Loucy (cell line): ENCODE results near the gene CYP19A1.

Source experiments
- EZH2phosphoT487 ChIP-seq: fragments of 200-600 bp; IDR thresholded peaks from 2 replicates; pipeline ENCODE4 v1.6.1; 2018; ENCODE audit warnings: antibody characterized with exemption, mild to moderate bottlenecking, moderate library complexity, borderline replicate concordance
- TF ChIP-seq, protein P1 (sequence below): fragments of 200-600 bp; sonication (generic); conservative IDR thresholded peaks from 2 replicates; pipeline ENCODE4 v1.5.1; 2014; ENCODE audit warnings: mild to moderate bottlenecking, antibody characterized with exemption, low read length

DNA sequence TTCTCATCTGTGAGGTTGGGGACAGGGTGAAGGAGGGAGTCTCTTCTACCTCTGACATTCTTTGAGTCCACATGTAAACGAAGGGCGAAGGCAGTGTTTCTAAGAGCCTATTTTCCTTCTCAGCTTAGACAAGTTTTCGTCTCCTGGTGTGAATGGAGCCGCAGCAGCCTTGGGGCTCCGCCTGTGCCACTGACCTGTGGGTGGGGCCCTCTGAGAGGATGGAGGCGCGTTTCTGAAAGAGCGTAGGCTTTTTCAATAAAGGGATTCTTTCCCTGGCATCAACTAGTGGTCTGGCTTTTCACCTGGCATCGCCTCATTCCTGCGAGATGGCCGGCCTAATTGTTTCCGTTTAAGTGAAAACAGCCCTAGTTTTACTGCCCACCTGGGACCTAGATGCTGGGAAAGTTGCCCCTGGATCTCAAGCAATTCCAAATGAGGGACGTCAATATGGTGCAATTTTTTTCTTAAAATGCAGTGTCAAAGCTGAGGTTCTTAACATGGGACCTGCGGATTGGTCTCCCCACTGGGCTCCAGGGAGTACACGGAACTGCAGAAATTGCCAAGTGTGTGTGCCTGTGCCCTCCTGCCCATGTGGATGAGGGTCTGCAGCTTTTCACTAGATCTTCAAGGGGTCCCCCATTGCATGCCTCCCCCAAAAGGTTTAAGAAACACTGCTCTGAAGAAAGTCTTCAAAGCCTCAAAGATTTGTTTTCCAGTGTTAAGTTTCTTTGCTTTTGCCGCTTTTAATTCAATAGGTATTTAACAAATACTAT lies 4.0 kb upstream of the CYP19A1 start:
- TF ChIP-seq, protein P1, sequence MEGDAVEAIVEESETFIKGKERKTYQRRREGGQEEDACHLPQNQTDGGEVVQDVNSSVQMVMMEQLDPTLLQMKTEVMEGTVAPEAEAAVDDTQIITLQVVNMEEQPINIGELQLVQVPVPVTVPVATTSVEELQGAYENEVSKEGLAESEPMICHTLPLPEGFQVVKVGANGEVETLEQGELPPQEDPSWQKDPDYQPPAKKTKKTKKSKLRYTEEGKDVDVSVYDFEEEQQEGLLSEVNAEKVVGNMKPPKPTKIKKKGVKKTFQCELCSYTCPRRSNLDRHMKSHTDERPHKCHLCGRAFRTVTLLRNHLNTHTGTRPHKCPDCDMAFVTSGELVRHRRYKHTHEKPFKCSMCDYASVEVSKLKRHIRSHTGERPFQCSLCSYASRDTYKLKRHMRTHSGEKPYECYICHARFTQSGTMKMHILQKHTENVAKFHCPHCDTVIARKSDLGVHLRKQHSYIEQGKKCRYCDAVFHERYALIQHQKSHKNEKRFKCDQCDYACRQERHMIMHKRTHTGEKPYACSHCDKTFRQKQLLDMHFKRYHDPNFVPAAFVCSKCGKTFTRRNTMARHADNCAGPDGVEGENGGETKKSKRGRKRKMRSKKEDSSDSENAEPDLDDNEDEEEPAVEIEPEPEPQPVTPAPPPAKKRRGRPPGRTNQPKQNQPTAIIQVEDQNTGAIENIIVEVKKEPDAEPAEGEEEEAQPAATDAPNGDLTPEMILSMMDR = no peak
- no peak for TF ChIP-seq EZH2phosphoT487
